Endothelial cell of umbilical vein (primary cell): ENCODE data around the gene AJUBA. TPM values are rescaled to one million over a fixed set of nuclear protein-coding genes. Genes with fewer than 3 reads are reported as not detected.

Experiments
- BruUV-seq: library from RNA; stranded (reverse); fragments of 400-500 nt; replicated peaks from 2 replicates; lab custom pipeline; 2021; lab: Mats Ljungman, UMichigan
- CTCF ChIA-PET: fragments of 300-600, 350-600 bp; sonication (Branson Sonifier 250); formaldehyde crosslinking; loops from one replicate; lab custom pipeline; 2021; ENCODE audit warnings: antibody characterized with exemption, inconsistent platforms; lab: Charles Lee
- POLR2A ChIA-PET: fragments of 300-600, 350-600 bp; sonication (Branson Sonifier 250); formaldehyde crosslinking; loops from one replicate; lab custom pipeline; 2021; ENCODE audit warnings: antibody characterized with exemption, inconsistent platforms; lab: Charles Lee
- DNase-seq: peaks from one replicate; pipeline ENCODE4 v3.0.0-alpha.2; 2011; ENCODE audit warnings: low read depth, low spot score
- FAIRE-seq: peaks from 2 replicates; lab custom pipeline; 2011; peaks lifted over from hg19 to GRCh38; lab: Jason Lieb, UNC
- H2AFZ ChIP-seq: 2 replicates; pipeline ENCODE4 v1.6.0; 2012; ENCODE audit warnings: low read depth, low read length, control low read depth, inconsistent platforms
- H3K27ac ChIP-seq: 2 replicates; pipeline ENCODE4 v1.5.1; 2011; ENCODE audit warnings: low read depth, mild to moderate bottlenecking, control low read depth, low read length, moderate library complexity; ENCODE audit not compliant: insufficient read depth
- H3K27me3 ChIP-seq, 2 experiments: 2 replicates each; pipeline versions ENCODE4 v1.6.0 to v1.6.1; 2011; ENCODE audit warnings: low read length in 2 of 2, mixed read lengths in 1 of 2; ENCODE audit not compliant: control insufficient read depth in 2 of 2, insufficient read depth in 2 of 2
- H3K36me3 ChIP-seq, 2 experiments: 2 replicates in 1 of 2; 3 replicates in 1 of 2; pipeline ENCODE4 v1.5.1; 2011; ENCODE audit warnings: low read length in 2 of 2, mild to moderate bottlenecking in 1 of 2, moderate library complexity in 1 of 2; ENCODE audit not compliant: control insufficient read depth in 2 of 2, insufficient read depth in 2 of 2; ENCODE audit errors: extremely low read depth in 1 of 2
- H3K4me1 ChIP-seq: 3 replicates; pipeline ENCODE4 v1.5.1; 2011; ENCODE audit warnings: mild to moderate bottlenecking, low read length; ENCODE audit not compliant: control insufficient read depth, insufficient read depth; ENCODE audit errors: extremely low read depth
- H3K4me2 ChIP-seq: 2 replicates; pipeline ENCODE4 v1.6.1; 2011; ENCODE audit warnings: low read length, control low read depth, mixed read lengths; ENCODE audit not compliant: insufficient read depth
- H3K4me3 ChIP-seq, 3 experiments: fragments of 200-600 bp in 1 of 3; sonication (generic), shearing (Covaris generic) in 1 of 3; replicated peaks in 1 of 3; 2 replicates each; pipeline ENCODE4 v1.5.1; 2011 to 2016; ENCODE audit warnings: control low read depth in 3 of 3, low read length in 3 of 3, mild to moderate bottlenecking in 2 of 3, inconsistent platforms in 1 of 3, low read depth in 1 of 3, moderate library complexity in 1 of 3; ENCODE audit not compliant: insufficient read depth in 1 of 3
- H3K79me2 ChIP-seq: 2 replicates; pipeline ENCODE4 v1.6.0; 2012; ENCODE audit warnings: low read length, inconsistent platforms; ENCODE audit not compliant: control insufficient read depth, insufficient read depth
- H3K9ac ChIP-seq: replicated peaks from 2 replicates; pipeline ENCODE3; 2011; ENCODE audit warnings: low read length, control low read depth; ENCODE audit not compliant: insufficient read depth; ENCODE audit errors: extremely low read depth
- H3K9me1 ChIP-seq: replicated peaks from 3 replicates; pipeline ENCODE4 v1.6.0; 2011; ENCODE audit warnings: mild to moderate bottlenecking, low read length; ENCODE audit not compliant: control insufficient read depth, insufficient read depth; ENCODE audit errors: extremely low read depth
- H3K9me3 ChIP-seq: replicated peaks from 2 replicates; pipeline ENCODE4 v1.5.1; 2012; ENCODE audit warnings: low read length, inconsistent platforms; ENCODE audit not compliant: control insufficient read depth, insufficient read depth
- H4K20me1 ChIP-seq: replicated peaks from 2 replicates; pipeline ENCODE3; 2011; ENCODE audit warnings: mild to moderate bottlenecking, low read length; ENCODE audit not compliant: control insufficient read depth, insufficient read depth; ENCODE audit errors: extremely low read depth
- CTCF ChIP-seq, 2 donors: IDR thresholded peaks; 1 replicate in 1 of 2; 2 replicates in 1 of 2; pipeline ENCODE4 v1.5.1; 2011; ENCODE audit warnings: low read length in 2 of 2, mild to moderate bottlenecking in 2 of 2, moderate library complexity in 2 of 2, control low read depth in 1 of 2, inconsistent platforms in 1 of 2, low read depth in 1 of 2; ENCODE audit not compliant: insufficient read depth in 1 of 2; ENCODE audit errors: extremely low read depth in 1 of 2
- EZH2 ChIP-seq: IDR thresholded peaks from 2 replicates; pipeline ENCODE4 v1.6.1; 2012; ENCODE audit warnings: borderline replicate concordance, low read depth, mild to moderate bottlenecking, moderate library complexity, low read length, inconsistent platforms; ENCODE audit not compliant: severe bottlenecking
- FOS ChIP-seq: IDR thresholded peaks from 2 replicates; pipeline ENCODE4 v1.6.1; 2011; ENCODE audit warnings: mild to moderate bottlenecking, low read length, moderate library complexity, borderline replicate concordance; ENCODE audit not compliant: insufficient read depth
- GATA2 ChIP-seq: IDR thresholded peaks from 2 replicates; pipeline ENCODE4 v1.7.0; 2011; ENCODE audit warnings: low read depth, mild to moderate bottlenecking, moderate library complexity, mixed read lengths, low read length; ENCODE audit not compliant: insufficient read length, insufficient read depth
- JUN ChIP-seq: IDR thresholded peaks from 2 replicates; pipeline ENCODE4 v1.6.1; 2011; ENCODE audit warnings: borderline replicate concordance, low read depth; ENCODE audit not compliant: insufficient read length, insufficient read depth
- MAX ChIP-seq: IDR thresholded peaks from 2 replicates; pipeline ENCODE4 v1.6.1; 2011; ENCODE audit not compliant: insufficient read depth, insufficient read length
- MYC ChIP-seq: IDR thresholded peaks from one replicate; pipeline ENCODE4 v1.6.1; 2011; ENCODE audit warnings: mild to moderate bottlenecking, low read depth, low read length
- POLR2A ChIP-seq: IDR thresholded peaks from 2 replicates; pipeline ENCODE4 v1.6.1; 2012; ENCODE audit warnings: low read depth, mild to moderate bottlenecking, control low read depth, low read length
- POLR2AphosphoS5 ChIP-seq: IDR thresholded peaks from 2 replicates; pipeline ENCODE4 v1.6.1; 2012; ENCODE audit warnings: low read depth, mild to moderate bottlenecking, control low read depth, low read length, moderate library complexity; ENCODE audit not compliant: insufficient read depth
- dilution Hi-C: fragments of 300-500 bp; cut with MboI; formaldehyde crosslinking; loops from one replicate; pipeline ENCODE4 v1.15.0; 2019; ENCODE audit warnings: low sequenced_read_pairs; ENCODE audit not compliant: extremely low pct_ligation_motif_present
- intact Hi-C: fragments of 100-400 bp; cut with micrococcal nuclease; formaldehyde crosslinking; loops from one replicate; pipeline ENCODE4 v1.10.0; 2022
- polyA plus RNA-seq, 4 experiments: library from polyadenylated mRNA; depleted of rRNA in 3 of 4; stranded (reverse) in 3 of 4; unstranded in 1 of 4; fragments of >200 nt; gene quantifications; 2 replicates each; pipeline versions ENCODE4 v1.2.1 to v1.2.3, GENCODE V29; 2011 to 2012; ENCODE audit warnings: missing spikeins in 1 of 4
- total RNA-seq: library from RNA; stranded (reverse); gene quantifications from 2 replicates; pipeline ENCODE4 v1.2.3, GENCODE V29; 2021

Gene AJUBA
- total and polyA plus RNA-seq, 2 donors (not counting 3 experiments of a cell fraction or from before 2014, with no cell fraction given): 50.0 to 61.7 TPM

GRCh38 chr14:23023795-23024152, 41.4 kb upstream of the AJUBA start:
- ChIA-PET POLR2A (interaction anchor here (1.1 kb wide), 1 partner anchor 17 kb away, joined by 3 read pairs; no protein-coding TSS in a partner anchor), CTCF (interaction anchor here (0.6 to 5.0 kb wide), 7 partner anchors 9 to 45 kb away, joined by 3 to 32 read pairs (median 5); partner anchors contain the start of gene CDH24)
- no peak overlapping the region for H2AFZ ChIP-seq
- no peak overlapping the region for H3K4me2 ChIP-seq
- peaks cover 4% of the 10 kb centered on the region for H3K79me2 ChIP-seq
- no peak for DNase-seq
- H3K4me3 ChIP-seq: no peak overlapping the region
- no peaks in the 10 kb centered on the region for H3K9me1 ChIP-seq
- dilution Hi-C loops: no loop called here
- H3K27me3 ChIP-seq: no peaks in the 10 kb centered on the region
- intact Hi-C loops: no loop called here
- no peaks in the 10 kb centered on the region for H4K20me1 ChIP-seq
- no peak overlapping the region for H3K27ac ChIP-seq
- BruUV-seq: no TSS peak
- no peak for FAIRE-seq
- peaks cover 6% of the 10 kb centered on the region in 2 experiments for H3K36me3 ChIP-seq
- H3K9ac ChIP-seq: no peak overlapping the region
- peaks cover under 1% of the 10 kb centered on the region for H3K4me1 ChIP-seq
- H3K9me3 ChIP-seq: no peaks in the 10 kb centered on the region
- TF ChIP-seq POLR2AphosphoS5: no peak
- TF ChIP-seq MYC: no peak
- TF ChIP-seq GATA2: no peak

- Histone ChIP-seq H4K20me1 (no peaks in the 10 kb centered on the region), H3K4me2 (no peak overlapping the region), H3K36me3 (peaks cover 6% of the 10 kb centered on the region in 2 experiments), H3K4me3 (no peak overlapping the region), H3K27me3 (no peaks in the 10 kb centered on the region), H3K79me2 (peaks cover 2% of the 10 kb centered on the region), H3K27ac (no peak overlapping the region), H3K4me1 (no peaks in the 10 kb centered on the region), H3K9me3 (no peaks in the 10 kb centered on the region), H3K9me1 (no peaks in the 10 kb centered on the region), H3K9ac (no peak overlapping the region), H2AFZ (no peak overlapping the region)
- POLR2A ChIA-PET: interaction anchor here (1.1 kb wide), 1 partner anchor 17 kb away, joined by 3 read pairs; no protein-coding TSS in a partner anchor
- BruUV-seq: no TSS peak
- DNase-seq (no peak), FAIRE-seq (no peak)
- TF ChIP-seq POLR2AphosphoS5 (no peak), FOS (no peak), GATA2 (no peak), CTCF (IDR thresholded peaks at IDR 0.05; ENCODE audit: extremely low read depth in 1 of 2, insufficient read depth in 1 of 2, low read depth in 1 of 2, low read length in 2 of 2) (no peak), EZH2 (no peak), MYC (no peak), JUN (no peak), POLR2A (no peak), MAX (no peak)
- CTCF ChIA-PET: interaction anchor here (0.6 to 5.0 kb wide), 7 partner anchors 8 to 37 kb away, joined by 3 to 32 read pairs (median 5); partner anchors contain the start of gene CDH24
- dilution Hi-C loops: no loop called here
- intact Hi-C loops: no loop called here
Measured at GRCh38 chr14:23023022-23023794, 40.9 kb upstream of the AJUBA start.
